Measurements from ENCODE around the gene EMID1. TPM values are rescaled to one million over a fixed set of nuclear protein-coding genes. Genes with fewer than 3 reads are reported as not detected.

EMID1 gene
- total and polyA plus RNA-seq, 4 donors = 10.3 to 24.4 (median 14.9) TPM

DNA sequence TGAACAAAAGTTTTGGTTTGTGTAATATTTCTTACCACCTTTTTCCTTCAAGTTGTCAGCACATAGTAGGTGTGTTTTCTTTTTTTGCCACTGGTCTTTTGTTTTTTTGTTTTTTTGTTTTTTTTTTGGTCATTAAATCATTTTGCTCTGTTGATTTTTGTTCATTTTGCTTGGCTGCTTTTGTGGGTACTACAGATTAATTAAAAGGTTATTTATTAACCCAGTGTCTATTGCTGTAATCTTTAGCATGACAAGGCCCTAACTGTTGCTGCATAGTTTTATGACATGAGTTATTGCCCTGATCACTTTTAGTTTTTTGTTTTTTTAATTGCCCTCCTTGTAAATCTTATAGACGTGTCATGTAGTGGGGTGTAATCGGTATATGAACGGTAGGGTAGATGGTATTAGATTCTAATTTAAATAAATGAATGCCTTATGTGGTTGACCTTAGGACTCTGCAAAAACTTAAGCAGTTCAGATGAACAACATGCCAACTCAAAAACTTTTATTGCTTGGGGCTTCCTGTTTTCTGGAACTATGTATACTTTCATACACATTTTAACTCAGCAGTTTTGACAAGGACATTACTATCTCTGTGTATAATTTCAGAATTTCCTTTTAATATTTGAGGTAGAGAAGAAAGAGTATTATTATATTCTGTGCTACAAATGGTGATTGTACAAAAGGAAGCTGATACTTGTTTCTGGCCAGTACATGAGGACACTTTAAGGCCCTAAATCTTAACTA lies 70.3 kb downstream of the EMID1 start:
- no peaks in the 10 kb centered on the region for H3K27me3 ChIP-seq (ENCODE audit: control insufficient read depth, insufficient read depth, low read length)
- DNase-seq (ENCODE audit: low read depth in 4 of 6, low spot score in 6 of 6) = no peak
- H3K4me3 ChIP-seq (ENCODE audit: low read depth, low read length) = no peak overlapping the region
- no CpG with 5 or more reads among the region's 3 CpGs for WGBS (ENCODE audit: insufficient coverage)
- no peak overlapping the region for H3K27ac ChIP-seq (ENCODE audit: low read depth, low read length)
- H3K36me3 ChIP-seq (ENCODE audit: control insufficient read depth, insufficient read depth, low read length) = peaks cover 45% of the 10 kb centered on the region
- no peaks in the 10 kb centered on the region for H3K9me3 ChIP-seq (ENCODE audit: control insufficient read depth, insufficient read depth, low read length)
- H3K4me1 ChIP-seq (ENCODE audit: control insufficient read depth, insufficient read depth, low read length) = no peaks in the 10 kb centered on the region

DNA sequence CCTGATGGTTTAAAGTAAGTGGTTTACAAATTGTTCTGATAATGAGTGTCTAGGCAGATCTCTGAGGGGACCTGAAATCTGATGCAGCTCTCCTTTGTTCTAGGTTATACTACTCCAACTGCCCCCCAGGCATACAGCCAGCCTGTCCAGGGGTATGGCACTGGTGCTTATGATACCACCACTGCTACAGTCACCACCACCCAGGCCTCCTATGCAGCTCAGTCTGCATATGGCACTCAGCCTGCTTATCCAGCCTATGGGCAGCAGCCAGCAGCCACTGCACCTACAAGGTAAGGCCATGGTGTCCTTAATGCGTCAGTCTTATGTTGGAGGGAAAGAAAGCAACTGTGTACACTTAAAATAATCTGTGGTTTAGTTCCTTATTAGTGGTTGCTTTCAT lies 72.2 kb downstream of the EMID1 start:
- no peaks in the 10 kb centered on the region for H3K27me3 ChIP-seq (ENCODE audit: control insufficient read depth, insufficient read depth, low read length)
- no peak overlapping the region for H3K27ac ChIP-seq (ENCODE audit: low read depth, low read length)
- no peaks in the 10 kb centered on the region for H3K9me3 ChIP-seq (ENCODE audit: control insufficient read depth, insufficient read depth, low read length)

DNA sequence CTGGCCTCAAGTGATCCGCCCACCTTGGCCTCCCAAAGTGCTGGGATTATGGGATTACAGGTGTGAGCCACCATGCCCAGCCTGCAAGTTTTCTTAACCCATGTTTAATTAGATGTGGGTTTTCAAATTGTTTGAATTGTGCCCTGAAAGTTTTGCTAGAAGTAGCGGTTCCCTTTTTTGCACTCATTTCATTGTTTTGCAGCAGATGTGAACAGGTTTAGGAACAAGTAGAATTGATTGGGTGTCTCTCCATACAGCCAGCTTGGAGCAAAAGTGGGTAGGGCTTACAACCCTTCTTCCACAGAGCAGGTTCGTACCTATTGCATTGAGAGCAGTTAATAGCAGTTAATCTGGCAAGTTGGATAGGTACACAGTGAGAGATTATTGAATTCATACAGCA lies 78.5 kb downstream of the EMID1 start:
- no peak overlapping the region for H3K27ac ChIP-seq (ENCODE audit: low read depth, low read length)
- no peak overlapping the region for H3K4me3 ChIP-seq (ENCODE audit: low read depth, low read length)
- no peaks in the 10 kb centered on the region for H3K9me3 ChIP-seq (ENCODE audit: control insufficient read depth, insufficient read depth, low read length)
- peaks cover 84% of the 10 kb centered on the region for H3K36me3 ChIP-seq (ENCODE audit: control insufficient read depth, insufficient read depth, low read length)
- no peaks in the 10 kb centered on the region for H3K4me1 ChIP-seq (ENCODE audit: control insufficient read depth, insufficient read depth, low read length)
- 94% methylated on average over 2 of the region's 3 CpGs for WGBS (ENCODE audit: insufficient coverage)
- no peaks in the 10 kb centered on the region for H3K27me3 ChIP-seq (ENCODE audit: control insufficient read depth, insufficient read depth, low read length)
- no peak for DNase-seq (ENCODE audit: low read depth in 4 of 6, low spot score in 6 of 6)

More for the DNA sequence above, 72.2 kb downstream of the EMID1 start:
- Histone ChIP-seq H3K4me1 (ENCODE audit: control insufficient read depth, insufficient read depth, low read length) (no peaks in the 10 kb centered on the region), H3K36me3 (ENCODE audit: control insufficient read depth, insufficient read depth, low read length) (peaks cover 62% of the 10 kb centered on the region), H3K4me3 (ENCODE audit: low read depth, low read length) (no peak overlapping the region)
- 100% methylated on average over 1 of the region's 1 CpG for WGBS (ENCODE audit: insufficient coverage)
- no peak for DNase-seq (ENCODE audit: low read depth in 4 of 6, low spot score in 6 of 6)

DNA sequence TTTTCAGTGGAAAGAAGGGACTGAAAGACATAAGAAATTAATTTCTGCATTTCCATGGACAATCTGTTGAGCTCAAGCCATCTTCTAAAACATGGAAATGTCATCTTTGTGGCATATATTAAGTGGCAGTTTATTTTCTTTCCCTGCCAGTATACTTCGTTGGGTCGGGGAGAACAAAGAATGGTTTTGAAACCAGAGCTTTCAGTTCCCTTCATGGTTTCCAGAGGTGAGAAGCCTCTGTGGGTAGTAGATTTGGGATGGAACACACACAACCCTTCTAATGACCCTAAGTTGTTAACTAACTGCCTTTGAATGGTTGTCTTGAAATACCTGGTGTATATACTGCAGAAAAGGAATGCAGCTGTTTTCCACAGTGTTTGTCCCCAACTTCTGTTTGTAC lies 83.1 kb downstream of the EMID1 start:
- H3K4me3 ChIP-seq (ENCODE audit: low read depth, low read length) = no peak overlapping the region
- no peaks in the 10 kb centered on the region for H3K4me1 ChIP-seq (ENCODE audit: control insufficient read depth, insufficient read depth, low read length)
- no peaks in the 10 kb centered on the region for H3K9me3 ChIP-seq (ENCODE audit: control insufficient read depth, insufficient read depth, low read length)
- no CpG with 5 or more reads among the region's 2 CpGs for WGBS (ENCODE audit: insufficient coverage)
- no peak for DNase-seq (ENCODE audit: low read depth in 4 of 6, low spot score in 6 of 6)
- peaks cover 64% of the 10 kb centered on the region for H3K36me3 ChIP-seq (ENCODE audit: control insufficient read depth, insufficient read depth, low read length)
- H3K27me3 ChIP-seq (ENCODE audit: control insufficient read depth, insufficient read depth, low read length) = no peaks in the 10 kb centered on the region
- no peak overlapping the region for H3K27ac ChIP-seq (ENCODE audit: low read depth, low read length)

DNA sequence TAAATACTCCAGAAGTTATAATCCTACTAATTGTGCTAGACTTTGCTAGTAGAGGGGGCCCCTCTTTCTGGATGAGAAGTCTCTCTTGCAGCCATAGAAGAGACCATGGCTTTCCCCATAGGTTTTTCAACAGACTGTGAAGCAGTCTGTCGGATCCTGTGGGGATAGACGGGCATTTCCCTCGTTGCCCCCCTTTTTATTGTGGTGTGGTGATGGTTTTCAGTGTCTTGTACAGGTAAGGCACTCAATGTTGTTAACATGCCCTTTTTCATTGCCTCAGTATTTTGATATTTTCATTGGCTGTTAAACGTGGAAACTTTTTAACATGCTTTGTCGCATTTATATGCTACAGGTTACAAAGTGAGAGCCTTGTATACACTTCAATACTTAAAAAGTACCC lies 84.4 kb downstream of the EMID1 start:
- DNase-seq (ENCODE audit: low read depth in 4 of 6, low spot score in 6 of 6) = no peak
- Histone ChIP-seq H3K36me3 (ENCODE audit: control insufficient read depth, insufficient read depth, low read length) (peaks cover 61% of the 10 kb centered on the region), H3K27me3 (ENCODE audit: control insufficient read depth, insufficient read depth, low read length) (no peaks in the 10 kb centered on the region), H3K27ac (ENCODE audit: low read depth, low read length) (no peak overlapping the region), H3K4me3 (ENCODE audit: low read depth, low read length) (no peak overlapping the region), H3K9me3 (ENCODE audit: control insufficient read depth, insufficient read depth, low read length) (no peaks in the 10 kb centered on the region), H3K4me1 (ENCODE audit: control insufficient read depth, insufficient read depth, low read length) (no peaks in the 10 kb centered on the region)
- 61% methylated on average over 3 of the region's 5 CpGs for whole genome bisulfite sequencing (ENCODE audit: insufficient coverage)

DNA sequence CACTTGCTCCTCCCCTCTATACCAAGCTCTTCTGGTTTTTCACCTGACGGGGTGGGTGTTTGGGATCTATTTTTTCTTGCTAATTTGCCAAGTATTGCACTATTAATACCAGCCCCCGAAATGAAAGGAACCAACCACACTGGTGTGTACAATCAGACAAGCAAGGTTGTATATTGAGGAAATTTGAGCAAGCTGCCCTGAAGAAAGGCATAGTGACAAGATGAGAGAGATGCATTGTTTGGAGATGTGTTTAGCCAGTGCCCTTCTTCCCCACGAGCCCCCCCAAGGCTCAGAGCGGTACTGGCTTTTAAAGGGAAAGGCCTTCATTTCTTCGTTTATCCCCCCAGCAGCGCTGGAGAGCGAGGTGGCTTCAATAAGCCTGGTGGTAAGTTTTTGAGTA lies 85.5 kb downstream of the EMID1 start:
- Histone ChIP-seq H3K27ac (ENCODE audit: low read depth, low read length) (no peak overlapping the region), H3K27me3 (ENCODE audit: control insufficient read depth, insufficient read depth, low read length) (no peaks in the 10 kb centered on the region), H3K4me1 (ENCODE audit: control insufficient read depth, insufficient read depth, low read length) (no peaks in the 10 kb centered on the region), H3K36me3 (ENCODE audit: control insufficient read depth, insufficient read depth, low read length) (peaks cover 55% of the 10 kb centered on the region), H3K9me3 (ENCODE audit: control insufficient read depth, insufficient read depth, low read length) (no peaks in the 10 kb centered on the region), H3K4me3 (ENCODE audit: low read depth, low read length) (no peak overlapping the region)
- no peak for DNase-seq (ENCODE audit: low read depth in 4 of 6, low spot score in 6 of 6)
- no CpG with 5 or more reads among the region's 7 CpGs for WGBS (ENCODE audit: insufficient coverage)

DNA sequence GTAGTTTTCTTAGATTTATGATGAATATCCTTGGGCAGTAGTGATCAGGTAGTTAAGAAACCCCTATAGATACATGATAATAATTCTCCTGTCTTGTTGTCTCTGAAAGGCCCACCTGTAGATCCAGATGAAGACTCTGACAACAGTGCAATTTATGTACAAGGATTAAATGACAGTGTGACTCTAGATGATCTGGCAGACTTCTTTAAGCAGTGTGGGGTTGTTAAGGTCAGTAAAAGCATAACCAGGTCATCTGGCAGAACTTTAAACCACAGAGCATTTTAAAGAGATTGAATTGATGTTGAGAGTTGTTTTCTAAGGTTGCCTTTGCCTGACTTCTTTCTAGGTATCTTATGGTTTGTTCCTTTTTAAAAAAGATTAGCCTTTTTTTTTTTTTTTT lies 86.7 kb downstream of the EMID1 start:
- Histone ChIP-seq H3K36me3 (ENCODE audit: control insufficient read depth, insufficient read depth, low read length) (peaks cover 57% of the 10 kb centered on the region), H3K9me3 (ENCODE audit: control insufficient read depth, insufficient read depth, low read length) (no peaks in the 10 kb centered on the region), H3K27ac (ENCODE audit: low read depth, low read length) (no peak overlapping the region), H3K4me3 (ENCODE audit: low read depth, low read length) (no peak overlapping the region), H3K4me1 (ENCODE audit: control insufficient read depth, insufficient read depth, low read length) (no peaks in the 10 kb centered on the region), H3K27me3 (ENCODE audit: control insufficient read depth, insufficient read depth, low read length) (no peaks in the 10 kb centered on the region)
- DNase-seq (ENCODE audit: low read depth in 4 of 6, low spot score in 6 of 6) = no peak

DNA sequence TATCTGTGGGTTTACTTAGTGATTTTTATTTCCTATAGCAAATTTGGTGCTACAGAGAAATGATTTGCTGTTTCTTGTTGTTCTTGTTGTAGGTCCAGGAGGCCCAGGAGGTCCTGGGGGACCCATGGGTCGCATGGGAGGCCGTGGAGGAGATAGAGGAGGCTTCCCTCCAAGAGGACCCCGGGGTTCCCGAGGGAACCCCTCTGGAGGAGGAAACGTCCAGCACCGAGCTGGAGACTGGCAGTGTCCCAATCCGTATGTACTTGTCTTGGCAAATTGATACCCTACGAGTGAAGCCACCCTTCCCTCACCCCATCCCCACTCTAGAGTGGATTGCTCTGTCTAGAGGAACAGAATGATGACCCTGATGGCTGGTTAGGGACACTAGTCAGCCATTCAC lies 92.9 kb downstream of the EMID1 start:
- H3K36me3 ChIP-seq (ENCODE audit: control insufficient read depth, insufficient read depth, low read length) = peaks cover 69% of the 10 kb centered on the region
- H3K9me3 ChIP-seq (ENCODE audit: control insufficient read depth, insufficient read depth, low read length) = no peaks in the 10 kb centered on the region
- no peak overlapping the region for H3K27ac ChIP-seq (ENCODE audit: low read depth, low read length)
- no peak overlapping the region for H3K4me3 ChIP-seq (ENCODE audit: low read depth, low read length)
- peaks cover 25% of the 10 kb centered on the region for H3K4me1 ChIP-seq (ENCODE audit: control insufficient read depth, insufficient read depth, low read length)
- 94% methylated on average over 2 of the region's 8 CpGs for WGBS (ENCODE audit: insufficient coverage)
- no peaks in the 10 kb centered on the region for H3K27me3 ChIP-seq (ENCODE audit: control insufficient read depth, insufficient read depth, low read length)
- no peak for DNase-seq (ENCODE audit: low read depth in 4 of 6, low spot score in 6 of 6)

DNA sequence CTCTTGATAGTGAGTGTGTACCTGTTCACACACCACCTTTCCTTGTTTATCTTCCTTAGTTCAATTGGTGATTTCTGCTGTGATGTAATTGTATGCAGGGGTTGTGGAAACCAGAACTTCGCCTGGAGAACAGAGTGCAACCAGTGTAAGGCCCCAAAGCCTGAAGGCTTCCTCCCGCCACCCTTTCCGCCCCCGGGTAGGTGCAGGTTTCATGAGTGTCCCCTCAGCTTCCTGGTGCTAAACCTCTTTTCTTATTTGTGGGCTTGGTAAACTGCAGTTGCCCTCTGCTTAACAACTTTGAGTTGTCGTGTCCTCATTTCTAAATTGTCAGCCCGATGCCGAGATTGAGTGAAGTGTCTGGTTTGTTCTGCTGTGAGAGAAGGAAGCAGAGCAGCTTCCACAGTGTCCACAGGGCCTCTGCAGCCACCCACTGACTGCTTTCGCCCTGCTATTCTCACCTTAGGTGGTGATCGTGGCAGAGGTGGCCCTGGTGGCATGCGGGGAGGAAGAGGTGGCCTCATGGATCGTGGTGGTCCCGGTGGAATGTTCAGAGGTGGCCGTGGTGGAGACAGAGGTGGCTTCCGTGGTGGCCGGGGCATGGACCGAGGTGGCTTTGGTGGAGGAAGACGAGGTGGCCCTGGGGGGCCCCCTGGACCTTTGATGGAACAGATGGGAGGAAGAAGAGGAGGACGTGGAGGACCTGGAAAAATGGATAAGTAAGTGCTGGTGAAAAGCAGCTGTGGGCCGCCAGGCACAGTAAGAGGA lies 93.6 kb downstream of the EMID1 start:
- Histone ChIP-seq H3K36me3 (ENCODE audit: control insufficient read depth, insufficient read depth, low read length) (peaks cover 62% of the 10 kb centered on the region), H3K4me1 (ENCODE audit: control insufficient read depth, insufficient read depth, low read length) (peaks cover 25% of the 10 kb centered on the region), H3K27me3 (ENCODE audit: control insufficient read depth, insufficient read depth, low read length) (no peaks in the 10 kb centered on the region), H3K9me3 (ENCODE audit: control insufficient read depth, insufficient read depth, low read length) (no peaks in the 10 kb centered on the region), H3K4me3 (ENCODE audit: low read depth, low read length) (no peak overlapping the region), H3K27ac (ENCODE audit: low read depth, low read length) (no peak overlapping the region)
- WGBS (ENCODE audit: insufficient coverage) = 95% methylated on average over 18 of the region's 19 CpGs
- DNase-seq (ENCODE audit: low read depth in 4 of 6, low spot score in 6 of 6) = no peak

DNA sequence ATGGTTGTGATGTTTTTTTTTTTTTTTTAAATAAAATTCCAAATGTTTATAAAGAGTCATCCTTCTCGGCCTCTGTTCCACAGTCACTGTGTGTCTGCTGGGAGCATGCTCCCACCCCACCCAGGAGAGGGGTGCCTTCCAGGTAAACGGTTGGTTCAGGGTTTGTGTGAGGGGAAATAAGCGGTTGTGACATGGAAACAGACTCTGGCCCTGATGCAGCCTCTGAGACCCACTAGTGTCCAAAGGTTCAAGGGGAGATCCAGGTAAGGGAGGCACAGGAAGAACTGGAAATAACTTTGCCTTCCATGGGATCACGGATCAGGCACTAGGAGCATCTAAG lies 94.7 kb downstream of the EMID1 start:
- Histone ChIP-seq H3K9me3 (ENCODE audit: control insufficient read depth, insufficient read depth, low read length) (no peaks in the 10 kb centered on the region), H3K4me3 (ENCODE audit: low read depth, low read length) (no peak overlapping the region), H3K27ac (ENCODE audit: low read depth, low read length) (no peak overlapping the region), H3K4me1 (ENCODE audit: control insufficient read depth, insufficient read depth, low read length) (peaks cover 29% of the 10 kb centered on the region), H3K36me3 (ENCODE audit: control insufficient read depth, insufficient read depth, low read length) (peaks cover 58% of the 10 kb centered on the region), H3K27me3 (ENCODE audit: control insufficient read depth, insufficient read depth, low read length) (peaks cover 3% of the 10 kb centered on the region)
- WGBS (ENCODE audit: insufficient coverage) = 75% methylated on average over 3 of the region's 4 CpGs
- DNase-seq (ENCODE audit: low read depth in 4 of 6, low spot score in 6 of 6) = no peak
